Measurements from ENCODE around the gene PPP3CA.

PPP3CA gene

GRCh38 chr4:101299899-101300540, 47.3 kb downstream of the PPP3CA start:
- no peak overlapping the region for H3K4me3 ChIP-seq (ENCODE audit: low read depth, low read length)
- no peak for TF ChIP-seq CTCF (conservative IDR thresholded peaks at IDR 0.05; ENCODE audit: low read depth, low read length)
- DNase-seq (ENCODE audit: low read depth) = no peak

GRCh38 chr4:101299021-101299420, 48.3 kb downstream of the PPP3CA start:
- TF ChIP-seq CTCF (conservative IDR thresholded peaks at IDR 0.05; ENCODE audit: low read depth, low read length) = no peak
- no peak for DNase-seq (ENCODE audit: low read depth)

GRCh38 chr4:101295691-101296090, 51.6 kb downstream of the PPP3CA start:
- no peak for TF ChIP-seq CTCF (conservative IDR thresholded peaks at IDR 0.05; ENCODE audit: low read depth, low read length)
- no peak overlapping the region for H3K4me3 ChIP-seq (ENCODE audit: low read depth, low read length)
- DNase-seq (ENCODE audit: low read depth) = no peak

More at GRCh38 chr4:101299021-101299420, 48.3 kb downstream of the PPP3CA start:
- H3K4me3 ChIP-seq (ENCODE audit: low read depth, low read length) = no peak overlapping the region

GRCh38 chr4:101294597-101294996, 52.7 kb downstream of the PPP3CA start:
- peak; percentile 19 for DNase-seq (ENCODE audit: low read depth)
- no peak for TF ChIP-seq CTCF (conservative IDR thresholded peaks at IDR 0.05; ENCODE audit: low read depth, low read length)
- no peak overlapping the region for H3K4me3 ChIP-seq (ENCODE audit: low read depth, low read length)

GRCh38 chr4:101292901-101293300, 54.4 kb downstream of the PPP3CA start:
- peak; percentile 71 for DNase-seq (ENCODE audit: low read depth)
- TF ChIP-seq CTCF (conservative IDR thresholded peaks at IDR 0.05; ENCODE audit: low read depth, low read length) = no peak

GRCh38 chr4:101292214-101292613, 55.1 kb downstream of the PPP3CA start:
- H3K4me3 ChIP-seq (ENCODE audit: low read depth, low read length) = no peak overlapping the region
- no peak for TF ChIP-seq CTCF (conservative IDR thresholded peaks at IDR 0.05; ENCODE audit: low read depth, low read length)
- DNase-seq (ENCODE audit: low read depth) = no peak

More at GRCh38 chr4:101292901-101293300, 54.4 kb downstream of the PPP3CA start:
- H3K4me3 ChIP-seq (ENCODE audit: low read depth, low read length) = no peak overlapping the region

GRCh38 chr4:101291198-101291597, 56.1 kb downstream of the PPP3CA start:
- H3K4me3 ChIP-seq (ENCODE audit: low read depth, low read length) = no peak overlapping the region
- DNase-seq (ENCODE audit: low read depth) = peak; percentile 20
- TF ChIP-seq CTCF (conservative IDR thresholded peaks at IDR 0.05; ENCODE audit: low read depth, low read length) = no peak

All from choroid plexus epithelial cell (primary cell).